SK-N-MC (cell line): Measurements from ENCODE around the gene SNRK.

ENCODE experiments used
- EZH2 ChIP-seq: fragments of 200-600 bp; sonication (generic); IDR thresholded peaks from one replicate; pipeline ENCODE4 v1.6.1; 2017; ENCODE audit warnings: antibody characterized with exemption
- POLR2AphosphoS5 ChIP-seq: IDR thresholded peaks from 2 replicates; pipeline ENCODE4 v1.6.1; 2012; ENCODE audit warnings: mild to moderate bottlenecking, low read depth, low read length, borderline replicate concordance

- no peak for TF ChIP-seq EZH2
- no peak for TF ChIP-seq POLR2AphosphoS5
Measured at GRCh38 chr3:43363621-43364266, 77.4 kb downstream of the SNRK start.
